Progenitor cell of endocrine pancreas (in vitro differentiated cells): ENCODE measurements around the gene SHROOM2. TPM values are rescaled to one million over a fixed set of nuclear protein-coding genes. Genes with fewer than 3 reads are reported as not detected.
A peak's percentile ranks its signal among the peaks of the same experiment; 100 is the strongest.

Source experiments
- DNase-seq: peaks from one replicate; pipeline ENCODE4 v3.0.0; 2021; ENCODE audit warnings: low spot score; ENCODE audit not compliant: unreplicated experiment
- H3K27ac Mint-ChIP-seq: 2 replicates; pipeline ENCODE4 v1.8.0; 2021; ENCODE audit warnings: mild to moderate bottlenecking, moderate library complexity, mixed read lengths
- H3K27me3 Mint-ChIP-seq: 2 replicates; pipeline ENCODE4 v1.8.0; 2021; ENCODE audit warnings: mixed read lengths
- H3K36me3 Mint-ChIP-seq: 2 replicates; pipeline ENCODE4 v1.8.0; 2022; ENCODE audit warnings: mixed read lengths; ENCODE audit not compliant: insufficient read depth
- H3K4me1 Mint-ChIP-seq: 2 replicates; pipeline ENCODE4 v1.8.0; 2021; ENCODE audit warnings: low read depth, mixed read lengths
- H3K4me3 Mint-ChIP-seq: 2 replicates; pipeline ENCODE4 v1.8.0; 2021; ENCODE audit warnings: low read depth, mild to moderate bottlenecking, moderate library complexity, mixed read lengths
- H3K9me3 Mint-ChIP-seq: 2 replicates; pipeline ENCODE4 v1.8.0; 2021; ENCODE audit warnings: low read depth, mixed read lengths
- CTCF ChIP-seq: fragments of 200-600 bp; sonication (generic); IDR thresholded peaks from one replicate; pipeline ENCODE4 v1.5.0; 2021; ENCODE audit warnings: antibody characterized with exemption, mild to moderate bottlenecking; ENCODE audit not compliant: unreplicated experiment
- long read RNA-seq: library from polyadenylated mRNA; unstranded; transcript quantifications from one replicate; pipeline ENCODE4 v2.0.0, GENCODE V29; 2020
- total RNA-seq: library from RNA; stranded (reverse); gene quantifications from 2 replicates; pipeline ENCODE4 v1.2.1, GENCODE V29; 2021

Gene SHROOM2
- total RNA-seq, result 10.5 and 10.6 TPM in 2 replicates
- long read RNA-seq, partial matches to known transcripts, result 1 of 5 reads
- long read RNA-seq, other reads (novel, unspliced or antisense), result 4 of 5 reads

- Mint-ChIP-seq H3K9me3 (no peaks in the 10 kb centered on the region), H3K36me3 (no peaks in the 10 kb centered on the region), H3K27me3 (no peaks in the 10 kb centered on the region), H3K4me1 (peaks cover 15% of the 10 kb centered on the region), H3K27ac (peak within 1 kb of the TSS; percentile 95), H3K4me3 (peak within 1 kb of the TSS; percentile 82)
- DNase-seq, result peak; percentile 34
- no peak for TF ChIP-seq CTCF
Observed at GRCh38 chrX:9785944-9786797, at the start of gene SHROOM2. Gene SHROOM2, plus strand, starts transcription at chrX:9786429. Its CDS starts 117 bp downstream, at chrX:9786546.

GRCh38 chrX:9737363-9737762, 48.9 kb upstream of the SHROOM2 start:
- H3K36me3 Mint-ChIP-seq, result peaks cover 8% of the 10 kb centered on the region
- no peaks in the 10 kb centered on the region for H3K27me3 Mint-ChIP-seq
- H3K9me3 Mint-ChIP-seq, result peaks cover 17% of the 10 kb centered on the region
- H3K4me3 Mint-ChIP-seq, result no peak overlapping the region
- no peak for TF ChIP-seq CTCF
- no peak for DNase-seq
- no peak overlapping the region for H3K27ac Mint-ChIP-seq
- no peaks in the 10 kb centered on the region for H3K4me1 Mint-ChIP-seq

GRCh38 chrX:9738151-9738550, 48.1 kb upstream of the SHROOM2 start:
- Mint-ChIP-seq H3K27ac (no peak overlapping the region), H3K36me3 (peaks cover 8% of the 10 kb centered on the region), H3K4me1 (no peaks in the 10 kb centered on the region), H3K9me3 (peaks cover 17% of the 10 kb centered on the region), H3K27me3 (no peaks in the 10 kb centered on the region), H3K4me3 (no peak overlapping the region)
- no peak for TF ChIP-seq CTCF
- no peak for DNase-seq

GRCh38 chrX:9739130-9739529, 47.1 kb upstream of the SHROOM2 start:
- no peaks in the 10 kb centered on the region for H3K27me3 Mint-ChIP-seq
- no peak overlapping the region for H3K4me3 Mint-ChIP-seq
- no peak overlapping the region for H3K27ac Mint-ChIP-seq
- H3K36me3 Mint-ChIP-seq, result peaks cover 9% of the 10 kb centered on the region
- TF ChIP-seq CTCF, result no peak
- no peak for DNase-seq
- H3K4me1 Mint-ChIP-seq, result no peaks in the 10 kb centered on the region
- peaks cover 18% of the 10 kb centered on the region for H3K9me3 Mint-ChIP-seq

- TF ChIP-seq CTCF, result no peak
- Mint-ChIP-seq H3K27me3 (no peaks in the 10 kb centered on the region), H3K36me3 (peaks cover 5% of the 10 kb centered on the region), H3K27ac (no peak overlapping the region), H3K4me3 (no peak overlapping the region), H3K9me3 (peaks cover 13% of the 10 kb centered on the region), H3K4me1 (peaks cover 4% of the 10 kb centered on the region)
- DNase-seq, result no peak
Observed at GRCh38 chrX:9745417-9746115, 40.7 kb upstream of the SHROOM2 start.
